Skin epidermis (tissue), 12 donors: ENCODE data around the gene AVPR2.
A peak's percentile ranks its signal among the peaks of the same experiment; 100 is the strongest.

Source experiments
- H3K27ac ChIP-seq, 21 experiments: fragments of 200-600 bp; sonication (generic) in 11 of 21; one replicate each; pipeline ENCODE4 v1.5.0; 2020; ENCODE audit warnings: mild to moderate bottlenecking in 3 of 21, inconsistent platforms in 2 of 21, moderate library complexity in 2 of 21
- H3K4me3 ChIP-seq, 7 experiments: fragments of 200-600 bp; sonication (generic) in 2 of 7; one replicate each; pipeline ENCODE4 v1.5.0; 2020; ENCODE audit warnings: inconsistent platforms in 2 of 7, mild to moderate bottlenecking in 2 of 7, moderate library complexity in 1 of 7

Gene AVPR2

DNA sequence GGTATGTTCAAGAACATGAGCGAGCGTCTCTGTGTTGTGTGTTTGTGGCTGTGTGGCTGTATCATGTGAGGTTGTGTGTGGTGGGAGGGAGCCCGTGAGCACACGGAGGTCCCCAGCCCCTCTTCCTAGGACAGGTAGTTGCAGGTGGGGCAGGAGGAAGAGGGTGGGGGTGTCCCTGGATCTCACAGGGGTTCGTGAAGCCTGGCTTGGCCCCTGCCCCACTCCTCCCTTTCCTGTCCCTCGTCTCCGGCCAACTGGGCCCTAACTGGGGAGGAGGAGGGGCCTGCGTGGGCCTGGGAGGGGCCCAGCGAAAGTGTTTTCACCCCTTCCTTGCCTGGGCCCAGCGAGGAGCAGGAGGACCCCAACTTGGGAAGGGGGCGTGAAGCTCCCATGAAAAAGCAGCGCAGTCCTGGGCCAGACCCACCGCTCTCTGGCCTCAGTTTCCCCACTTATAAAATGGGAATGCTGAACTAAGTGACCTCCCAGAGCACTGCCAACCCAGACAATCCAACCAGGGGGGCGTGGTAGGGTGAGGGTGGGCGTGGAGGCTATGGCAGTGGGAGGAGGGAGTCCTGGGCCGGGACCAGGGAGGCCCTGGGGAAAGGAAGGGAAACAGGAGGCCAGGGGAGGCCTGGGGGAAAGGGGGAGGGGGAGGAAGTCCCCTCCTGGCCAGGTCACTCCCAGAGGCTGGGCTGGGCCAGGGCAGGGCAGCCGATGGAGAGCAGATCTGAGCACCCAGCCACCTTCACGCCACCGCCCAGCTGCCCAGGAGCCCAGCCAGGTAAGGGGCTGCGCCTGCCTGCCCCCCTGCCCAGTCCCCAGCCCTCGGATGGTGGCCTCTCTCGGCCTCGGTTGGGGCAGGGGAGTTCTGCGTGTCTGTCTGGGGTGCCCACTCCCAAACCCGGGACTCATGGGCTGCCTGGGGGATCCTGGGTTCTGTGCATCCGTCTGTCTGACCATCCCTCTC, at the start of gene AVPR2:
Gene AVPR2 (plus strand): TSS at position 683 of the 967 bp plus-strand sequence. CDS start 473 bp downstream, outside the sequence.
- Histone ChIP-seq H3K4me3 (no peak within 1 kb of the TSS), H3K27ac (peak within 1 kb of the TSS in 7 of 21 experiments; percentile 4 to 46 (median 28))

DNA sequence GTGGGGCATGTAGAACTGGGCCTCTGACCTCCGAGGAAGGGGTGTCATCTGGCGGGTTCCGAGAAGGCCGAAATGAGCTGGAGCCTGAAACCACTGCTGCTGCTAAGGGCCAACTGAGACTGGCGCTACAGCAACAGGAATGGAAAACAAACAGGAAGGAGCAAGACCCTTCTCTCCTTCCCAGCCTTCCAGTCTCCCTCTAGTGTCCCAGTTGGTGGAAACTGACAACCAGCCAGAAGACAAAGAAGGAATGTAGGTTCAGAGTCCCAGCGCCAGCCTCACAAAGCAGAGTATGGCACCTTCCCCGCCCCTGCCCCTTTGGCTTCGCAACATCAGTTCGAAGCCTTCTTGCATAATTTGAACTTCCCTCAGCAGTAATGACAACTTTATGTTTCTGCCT, 49.8 kb upstream of the AVPR2 start:
- no peak overlapping the region for H3K4me3 ChIP-seq

DNA sequence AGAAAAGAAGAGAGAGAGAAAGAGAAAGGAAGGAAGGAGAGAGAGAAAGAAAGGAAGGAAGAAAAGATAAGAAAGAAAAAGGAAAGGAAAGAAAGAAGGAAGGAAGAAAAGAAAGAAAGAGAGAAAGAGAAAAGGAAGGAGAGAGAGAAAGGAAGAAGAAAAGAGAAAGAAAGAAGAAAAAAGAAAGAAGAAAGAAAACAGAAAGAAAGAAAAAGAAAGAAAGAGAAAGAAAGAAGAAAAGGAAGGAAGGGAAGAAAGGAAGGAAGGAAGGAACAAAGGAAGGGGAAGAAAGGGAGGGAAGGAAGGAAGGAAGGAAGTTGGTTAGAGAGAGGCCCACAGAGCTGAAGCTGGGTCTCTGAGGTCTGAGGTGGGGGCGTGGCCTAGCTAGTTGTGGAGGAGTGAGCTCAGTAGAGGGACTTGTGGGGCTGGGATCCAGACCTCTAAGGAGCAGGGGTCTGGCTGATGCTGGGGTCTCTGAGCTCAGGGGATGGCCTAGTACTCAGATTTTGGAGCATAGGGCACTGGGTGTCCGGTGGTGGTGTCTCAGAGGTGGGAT, 47.0 kb upstream of the AVPR2 start:
- no peak overlapping the region for H3K27ac ChIP-seq
- H3K4me3 ChIP-seq = no peak overlapping the region

More for the DNA sequence above, 49.8 kb upstream of the AVPR2 start:
- no peak overlapping the region for H3K27ac ChIP-seq

DNA sequence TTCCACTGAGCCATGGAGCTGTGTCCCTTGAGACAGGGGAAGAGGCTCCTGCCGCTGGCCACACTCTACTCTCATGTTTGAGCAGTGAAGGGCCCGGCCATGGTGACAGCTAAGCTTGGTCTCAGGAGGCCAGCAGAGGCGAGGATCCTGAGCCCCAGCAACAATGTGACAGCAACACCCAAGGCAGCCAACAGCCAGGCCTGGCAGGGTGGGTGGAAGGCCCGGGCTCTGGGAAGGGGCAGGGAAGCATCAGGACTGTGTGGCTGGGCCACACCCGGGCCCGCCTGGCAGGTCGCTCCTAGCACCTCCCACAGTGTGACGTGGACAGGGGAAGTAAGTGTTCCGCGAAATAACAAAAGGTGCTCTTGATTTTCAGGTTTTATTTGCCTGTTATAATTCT, 43.3 kb upstream of the AVPR2 start:
- H3K4me3 ChIP-seq = no peak overlapping the region
- no peak overlapping the region for H3K27ac ChIP-seq

DNA sequence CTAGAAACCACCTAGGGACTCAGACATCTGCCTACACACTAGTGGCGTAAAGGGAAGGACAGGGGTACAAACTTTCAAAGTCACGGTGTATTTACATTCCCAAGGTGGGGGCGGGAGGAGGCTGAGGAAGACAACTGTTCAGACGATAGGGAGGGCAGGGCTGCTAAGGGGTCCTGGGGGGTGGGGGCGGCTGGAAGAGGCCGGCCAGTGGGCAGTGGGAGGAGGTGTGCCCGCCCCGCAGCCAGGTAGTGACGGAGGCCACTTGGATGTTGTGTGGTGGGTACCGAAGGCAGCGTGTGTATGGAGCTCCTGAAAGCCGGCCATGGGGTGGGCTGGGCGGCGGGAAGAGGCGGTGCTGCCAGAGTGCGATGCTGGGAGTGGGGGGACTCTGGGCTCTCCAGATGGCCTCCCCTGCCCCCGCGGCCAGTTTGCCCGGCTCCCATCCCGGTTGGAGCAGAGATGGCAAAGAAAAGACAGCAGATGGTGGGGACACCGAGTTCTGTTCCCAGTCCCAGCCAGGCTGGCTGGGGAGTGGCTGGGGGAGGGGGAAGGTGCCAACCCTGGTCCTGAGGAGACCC, 42.7 kb upstream of the AVPR2 start:
- H3K27ac ChIP-seq = no peak overlapping the region
- no peak overlapping the region for H3K4me3 ChIP-seq

DNA sequence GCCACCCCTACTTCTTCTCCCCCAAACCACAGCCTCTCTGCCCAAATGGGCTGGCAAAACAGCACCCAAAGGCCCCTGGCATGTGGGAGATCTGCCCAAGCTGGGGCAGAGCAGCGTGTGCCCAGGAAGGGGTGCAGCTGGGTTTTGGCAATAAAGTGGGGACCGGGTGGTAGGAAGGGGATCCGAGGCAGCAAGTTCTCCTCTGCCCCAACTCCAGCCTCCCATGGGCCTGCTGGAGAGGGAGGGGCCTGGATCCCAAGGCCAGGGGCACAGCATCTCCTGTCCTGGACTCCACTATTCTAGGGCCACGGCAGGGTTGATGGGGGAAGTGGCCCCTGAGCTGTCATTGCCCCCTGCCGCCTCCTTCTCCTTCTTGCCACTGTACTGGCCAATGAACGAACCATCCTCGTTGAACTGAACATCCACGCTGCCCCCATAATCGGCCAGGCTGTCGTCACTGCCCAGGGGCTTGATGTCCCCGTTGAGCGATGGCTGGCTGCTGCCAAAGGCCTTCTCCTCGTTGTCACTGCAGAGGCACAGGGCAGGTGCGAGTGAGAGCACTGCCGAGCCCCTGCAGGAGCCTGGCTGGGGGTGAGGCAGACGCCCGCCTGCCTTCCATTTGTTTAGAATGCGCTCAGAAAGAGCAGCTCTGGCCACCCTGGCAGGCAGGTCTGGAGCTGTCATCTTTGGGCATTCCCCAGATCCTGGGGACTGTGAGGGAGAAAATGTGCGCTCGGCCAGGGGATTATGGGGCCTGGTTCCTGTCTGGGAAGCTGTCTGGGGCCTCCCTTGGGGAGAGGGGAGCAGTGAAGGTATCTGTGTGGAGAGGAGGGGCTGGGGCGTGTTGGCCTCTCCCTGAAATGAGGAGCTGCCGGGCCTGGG, 41.9 kb upstream of the AVPR2 start:
- Histone ChIP-seq H3K27ac (no peak overlapping the region), H3K4me3 (no peak overlapping the region)

DNA sequence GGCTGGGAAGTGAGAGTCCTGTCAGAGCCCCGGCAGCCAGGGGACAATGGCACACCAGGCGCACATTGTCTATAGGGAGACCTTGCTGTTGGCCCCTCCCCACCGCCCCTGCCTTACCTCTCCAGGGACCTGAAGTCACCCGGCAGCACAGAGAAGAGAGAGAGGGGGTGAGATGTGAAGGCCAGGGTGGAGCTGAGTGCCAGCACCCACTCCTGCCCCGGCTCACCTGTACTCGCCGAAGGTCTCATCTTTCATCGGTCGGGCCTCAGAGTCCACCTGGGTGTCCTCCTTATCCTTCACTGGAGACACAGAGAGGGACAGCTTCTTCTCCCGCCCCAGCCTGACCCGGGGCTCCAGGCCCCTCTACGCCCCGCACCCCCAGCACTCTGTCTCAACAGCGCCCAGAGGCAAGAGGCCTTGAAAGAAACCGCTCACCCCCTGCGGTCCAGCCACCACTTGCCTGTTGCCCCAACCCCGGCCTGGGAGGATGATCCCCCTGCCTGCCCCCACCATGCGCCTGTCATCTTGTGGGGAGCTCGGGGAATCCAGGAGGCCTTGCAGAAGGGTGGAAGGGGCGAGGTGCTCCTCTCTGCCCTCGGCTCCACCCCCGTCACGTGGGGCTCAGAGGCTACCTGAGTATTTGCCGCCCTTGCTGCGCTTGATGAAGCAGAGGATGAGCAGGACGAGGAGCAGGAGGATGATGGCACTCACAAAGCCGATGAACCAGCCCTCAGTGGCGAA, 41.1 kb upstream of the AVPR2 start:
- Histone ChIP-seq H3K27ac (no peak overlapping the region), H3K4me3 (no peak overlapping the region)

DNA sequence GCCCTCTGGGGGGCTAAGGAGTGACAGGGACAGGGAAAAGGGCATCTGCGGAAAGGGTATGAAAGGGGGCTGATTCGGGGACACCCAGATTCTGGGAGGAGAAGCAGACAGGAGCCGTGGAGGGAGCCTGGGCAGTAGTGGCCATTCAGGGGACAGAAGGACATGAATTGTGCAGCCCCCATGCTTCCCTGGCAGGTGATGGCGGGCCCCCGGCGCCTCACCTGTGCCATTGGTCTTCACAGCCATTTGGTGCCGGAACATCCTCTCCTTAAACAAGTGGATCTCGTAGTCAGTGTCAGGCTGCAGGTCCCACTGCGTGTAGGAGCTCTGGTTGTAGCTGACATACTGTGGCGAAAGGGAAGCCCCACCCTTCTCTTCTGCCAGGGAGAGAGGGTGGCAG, 40.4 kb upstream of the AVPR2 start:
- H3K4me3 ChIP-seq = no peak overlapping the region
- no peak overlapping the region for H3K27ac ChIP-seq

DNA sequence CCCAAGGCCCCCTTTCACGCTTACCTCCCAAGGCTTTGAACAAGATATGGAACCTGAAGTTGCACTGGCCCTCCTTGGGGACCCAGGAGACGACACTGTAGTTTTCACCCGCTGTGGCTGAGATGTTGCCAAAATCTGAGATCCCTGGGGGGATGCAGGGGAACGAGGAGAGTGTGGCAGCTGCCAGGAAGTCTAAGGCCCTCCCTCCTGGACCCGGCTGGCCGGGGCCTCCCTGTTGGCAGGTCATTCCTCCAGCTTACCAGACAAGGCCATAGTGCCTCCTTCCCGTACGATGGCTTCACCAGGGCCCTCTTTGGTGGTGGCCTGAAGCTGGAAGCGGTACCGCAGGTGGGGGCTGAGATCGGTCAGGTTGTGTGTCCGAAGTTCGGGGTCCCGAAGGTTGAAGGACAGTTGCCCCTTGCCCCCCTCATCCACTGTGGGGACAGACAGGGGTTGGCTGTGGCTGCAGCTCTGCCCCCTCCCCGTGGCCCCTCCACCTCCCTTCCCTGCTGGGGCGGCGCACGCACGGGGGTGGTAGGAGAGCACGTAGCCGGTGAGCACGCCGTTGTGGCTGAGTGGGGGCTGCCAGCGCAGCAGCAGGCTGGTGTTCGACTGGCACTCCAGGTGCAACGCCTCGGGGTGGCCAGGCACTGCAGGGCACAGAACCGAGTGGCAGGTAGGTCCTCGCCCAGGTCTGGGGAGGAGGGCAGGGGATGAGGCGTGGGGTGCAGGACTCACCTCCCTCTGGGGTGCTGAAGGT, 39.7 kb upstream of the AVPR2 start:
- H3K27ac ChIP-seq = no peak overlapping the region
- no peak overlapping the region for H3K4me3 ChIP-seq

DNA sequence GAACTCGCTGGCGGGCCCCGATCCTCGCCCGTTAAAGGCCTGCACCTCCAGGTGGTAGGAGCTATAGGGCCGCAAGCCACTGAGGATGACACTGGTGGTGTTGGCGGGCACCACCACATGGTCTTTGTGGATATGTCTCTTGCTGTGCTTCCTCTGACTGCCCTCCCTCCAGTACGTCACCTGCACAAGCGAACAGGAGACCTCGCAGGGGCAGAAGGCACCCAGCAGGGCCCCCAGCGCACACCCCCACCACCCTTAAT, 39.2 kb upstream of the AVPR2 start:
- no peak overlapping the region for H3K4me3 ChIP-seq
- H3K27ac ChIP-seq = no peak overlapping the region

DNA sequence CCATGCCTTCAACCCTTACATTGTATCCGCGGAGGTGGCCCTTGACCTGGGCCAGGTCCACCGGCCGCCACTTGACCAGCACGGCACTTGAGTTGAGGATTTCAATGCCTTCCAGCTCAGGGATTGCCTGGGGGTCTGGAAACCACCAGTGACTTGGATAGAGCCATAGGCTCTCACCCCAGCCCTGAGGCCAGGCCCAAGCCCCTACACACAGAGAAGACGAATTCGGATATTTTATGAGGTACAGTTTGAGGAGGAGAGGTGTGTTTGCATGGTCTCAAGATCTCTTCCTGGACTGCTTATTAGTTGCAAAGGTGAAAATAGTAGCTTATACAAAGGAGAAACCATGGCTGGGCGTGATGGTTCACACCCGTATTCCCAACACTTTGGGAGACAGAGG, 38.8 kb upstream of the AVPR2 start:
- no peak overlapping the region for H3K4me3 ChIP-seq
- H3K27ac ChIP-seq = no peak overlapping the region

DNA sequence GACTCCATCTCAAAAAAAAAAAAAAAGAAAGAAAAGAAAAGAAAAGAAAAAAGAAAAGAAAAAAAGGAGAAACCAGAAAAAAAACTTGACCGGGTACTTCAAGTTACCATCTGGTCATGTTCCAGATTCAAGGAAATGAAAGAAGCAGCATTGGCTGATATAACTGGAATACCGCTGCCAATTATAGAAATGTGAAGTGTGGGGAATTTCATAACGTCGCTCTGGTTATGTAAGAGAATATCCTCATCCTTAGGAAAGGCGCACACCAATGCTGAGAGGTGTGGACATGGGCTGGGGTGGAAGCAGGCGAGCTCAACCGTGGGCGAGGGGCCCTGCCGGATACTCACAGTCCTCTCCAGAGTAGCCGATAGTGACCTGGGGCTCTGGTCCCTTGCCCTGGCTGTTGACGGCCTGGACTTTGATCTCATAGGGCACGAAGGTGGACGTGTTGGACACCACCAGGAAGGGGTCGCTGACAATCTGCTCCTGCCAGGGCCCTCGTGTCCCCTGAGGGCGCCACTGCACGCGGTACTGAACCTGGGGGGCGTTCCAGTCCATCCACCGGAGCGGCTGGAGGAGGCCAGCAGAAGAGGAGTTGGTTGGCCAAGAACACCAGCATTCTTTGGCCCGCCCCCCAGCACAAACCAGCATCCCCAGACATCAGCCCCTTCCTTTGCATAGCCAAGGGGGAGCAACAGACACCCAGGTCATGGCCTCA, 38.0 kb upstream of the AVPR2 start:
- no peak overlapping the region for H3K4me3 ChIP-seq
- H3K27ac ChIP-seq = no peak overlapping the region

DNA sequence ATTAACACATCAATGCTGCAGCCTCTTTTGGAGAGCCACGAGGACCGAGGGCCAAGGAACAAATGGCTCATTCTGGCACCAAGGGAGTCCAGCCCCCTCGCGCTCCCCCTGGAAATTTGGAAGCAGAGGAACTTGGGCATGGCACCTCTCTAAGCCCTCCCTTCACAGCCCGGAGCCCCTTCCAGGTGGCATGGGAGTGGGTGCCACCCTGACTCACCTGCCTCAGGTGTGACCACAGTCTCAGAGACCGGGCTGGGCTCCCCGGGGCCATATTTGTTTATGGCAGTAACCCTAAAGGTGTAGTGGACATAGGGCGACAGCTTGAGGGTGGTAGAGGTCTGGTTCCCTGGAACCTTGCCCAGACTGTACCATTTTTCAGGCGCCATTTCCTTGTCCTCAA, 37.3 kb upstream of the AVPR2 start:
- Histone ChIP-seq H3K4me3 (no peak overlapping the region), H3K27ac (no peak overlapping the region)

DNA sequence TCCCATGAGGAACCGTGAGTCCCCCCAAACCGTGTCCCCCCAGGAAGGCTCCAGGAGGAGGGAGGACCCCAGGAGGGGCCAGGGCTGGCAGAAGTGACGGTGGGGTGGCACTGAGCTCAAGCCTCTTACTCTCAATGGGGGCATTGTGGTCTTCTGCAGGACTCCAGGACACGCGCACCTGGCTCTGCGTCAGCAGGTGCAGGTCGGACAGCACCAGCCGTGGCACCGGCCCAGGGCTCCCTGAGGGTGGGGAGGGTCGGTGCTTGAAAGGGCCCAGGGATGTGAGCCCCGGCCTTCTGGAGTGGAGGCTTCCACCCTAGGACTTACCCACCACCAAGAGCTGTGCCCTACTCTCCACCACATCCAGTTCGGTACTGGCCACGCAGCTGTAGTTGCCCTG, 36.8 kb upstream of the AVPR2 start:
- no peak overlapping the region for H3K27ac ChIP-seq
- no peak overlapping the region for H3K4me3 ChIP-seq

DNA sequence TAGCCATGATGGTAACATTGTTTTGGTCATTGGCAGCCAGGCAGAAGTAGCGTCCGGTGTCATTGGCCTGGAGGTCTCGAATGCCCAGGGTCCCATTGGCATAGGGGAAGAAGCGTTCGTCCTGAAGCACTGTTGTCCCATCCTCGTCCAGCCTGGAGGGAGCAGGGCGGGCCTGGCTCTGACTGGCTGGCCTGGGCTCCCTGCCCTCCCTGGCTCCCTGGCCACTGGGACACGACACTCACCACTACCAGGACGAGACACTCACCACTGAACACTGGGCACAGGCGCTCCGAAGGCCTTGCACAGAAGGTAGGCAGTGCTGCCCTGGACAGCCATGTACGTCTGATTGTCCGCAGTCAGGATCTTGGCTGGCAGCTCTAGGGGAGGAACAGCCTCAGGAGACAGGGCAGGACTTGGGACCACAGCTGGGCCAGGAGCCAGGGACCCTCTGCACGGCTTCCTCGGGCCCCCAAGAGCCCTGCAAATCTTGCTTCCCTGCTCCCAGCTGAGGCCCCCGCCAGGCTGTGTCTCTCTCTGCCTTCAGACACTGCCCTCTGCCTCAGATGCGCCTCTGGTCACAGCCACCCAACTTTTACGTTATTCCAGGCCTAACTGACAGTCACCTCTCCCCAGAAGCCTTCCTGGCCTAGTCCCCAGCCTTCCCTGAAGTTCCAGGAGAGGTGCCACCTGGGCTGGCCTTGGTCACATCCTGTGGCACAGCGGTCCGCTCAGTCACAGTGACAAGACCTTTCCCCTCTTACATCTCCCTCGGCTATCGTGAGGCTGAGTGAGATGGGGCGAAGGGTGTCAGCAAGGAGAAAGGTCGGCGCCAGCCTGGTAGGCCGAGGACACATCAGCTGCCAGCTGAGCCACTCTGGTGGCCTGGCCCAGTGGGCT, 35.6 kb upstream of the AVPR2 start:
- no peak overlapping the region for H3K27ac ChIP-seq
- H3K4me3 ChIP-seq = no peak overlapping the region

DNA sequence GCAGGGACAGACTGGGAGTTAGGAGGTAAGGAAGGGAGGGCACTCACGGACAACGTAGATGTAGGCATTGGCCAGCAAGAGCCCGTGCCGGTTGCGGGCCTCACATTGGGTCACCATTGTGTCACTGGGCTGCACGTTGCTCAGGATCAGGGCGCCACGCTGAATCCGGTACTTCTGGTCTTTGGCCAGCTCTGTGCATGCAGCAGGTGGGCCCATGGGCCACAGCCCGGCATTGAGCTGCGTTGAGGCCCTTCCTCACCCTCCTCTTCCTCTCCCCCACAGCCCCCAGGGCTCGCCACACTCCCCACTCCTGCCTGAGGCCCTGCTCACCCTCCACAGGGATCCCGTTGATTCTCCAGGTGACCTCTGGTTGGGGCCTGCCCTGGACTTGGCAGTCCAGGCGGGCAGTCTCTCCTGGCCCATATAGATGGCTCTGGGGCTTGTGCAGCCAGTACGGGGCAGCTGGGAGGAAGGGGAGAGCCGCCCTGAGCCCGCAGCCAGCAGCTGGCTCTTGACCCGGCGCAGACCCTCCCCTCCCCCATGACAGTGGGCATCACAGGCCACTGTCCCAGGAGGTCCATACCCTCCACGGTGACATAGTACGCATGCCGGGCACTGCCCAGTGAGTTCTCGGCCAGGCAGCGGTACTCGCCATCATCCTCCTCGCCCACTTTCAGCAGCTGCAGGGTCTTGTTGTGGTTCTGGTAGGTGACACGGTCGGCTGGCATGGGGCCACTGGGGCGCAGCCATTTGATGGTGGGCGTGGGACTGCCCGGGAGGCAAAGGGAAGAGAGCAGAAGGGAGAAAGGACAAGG, 34.8 kb upstream of the AVPR2 start:
- no peak overlapping the region for H3K4me3 ChIP-seq

More for the DNA sequence above, 34.8 kb upstream of the AVPR2 start:
- no peak overlapping the region for H3K27ac ChIP-seq
